Skeletal muscle cell (primary cell): Measurements from ENCODE around the gene FAM131A.
A peak's percentile ranks its signal among the peaks of the same experiment; 100 is the strongest.
"Not testable (repeated sequence)": the region's sequence is repeated elsewhere in the genome, so short reads cannot be mapped to it uniquely, and the experiment has no call there.

Source experiments
- DNase-seq: peaks from one replicate; pipeline ENCODE4 v3.0.0-alpha.2; 2010; ENCODE audit warnings: low read depth
- H3K4me3 ChIP-seq: 2 replicates; pipeline ENCODE4 v1.5.1; 2011; ENCODE audit warnings: low read depth, mild to moderate bottlenecking, control low read depth, low read length, moderate library complexity

FAM131A gene

DNA sequence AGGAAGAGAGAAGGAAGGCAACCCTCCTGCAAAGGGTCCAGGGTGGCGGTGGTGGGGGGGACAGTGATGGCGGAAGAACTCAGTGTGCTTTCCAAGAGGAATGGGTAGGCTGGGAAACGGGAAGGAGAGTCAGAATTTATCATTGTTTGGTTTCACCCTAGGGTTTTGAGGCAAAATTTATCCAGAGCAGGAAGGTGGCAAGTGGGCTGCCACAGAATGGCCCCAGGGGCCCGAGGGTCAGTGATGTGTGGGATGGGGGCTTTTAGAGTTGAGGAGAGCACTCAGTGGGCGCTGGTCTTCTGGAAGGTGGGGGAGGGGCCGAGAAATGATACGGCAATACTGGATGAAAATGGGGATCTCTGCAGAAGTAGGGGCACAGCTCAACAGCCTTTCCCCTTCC is 581 bp downstream of the FAM131A start:
- H3K4me3 ChIP-seq = peak overlapping the region; percentile 67
- DNase-seq = no peak

GRCh38 chr3:184338511-184338945 is 1.1 kb downstream of the FAM131A start:
- H3K4me3 ChIP-seq = peak overlapping the region; percentile 67
- DNase-seq = peak; percentile 82

DNA sequence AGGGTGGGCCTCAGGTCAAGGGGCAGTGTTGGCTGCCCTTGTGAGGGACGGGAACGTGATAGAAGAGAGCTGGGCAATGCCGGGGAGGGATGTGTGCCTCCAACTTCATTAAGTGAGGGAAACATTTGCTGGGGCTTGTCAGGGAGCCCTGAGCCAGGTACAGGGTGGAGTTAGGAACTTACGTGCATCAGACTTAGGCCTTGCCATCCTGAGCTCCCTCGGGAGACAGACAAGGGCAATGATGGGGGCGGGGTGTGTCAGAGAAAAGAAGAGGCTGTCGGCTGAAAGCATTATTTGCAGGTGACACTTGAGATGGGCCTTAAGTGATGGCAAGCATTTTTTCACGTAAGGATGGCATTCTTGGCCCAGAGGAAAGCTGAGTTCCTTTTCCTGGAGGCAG is 1.6 kb downstream of the FAM131A start:
- DNase-seq = no peak
- H3K4me3 ChIP-seq = peak overlapping the region; percentile 67

GRCh38 chr3:184339451-184340135 is 2.2 kb downstream of the FAM131A start:
- peak overlapping the region; percentile 67 for H3K4me3 ChIP-seq
- not testable (repeated sequence) for DNase-seq

DNA sequence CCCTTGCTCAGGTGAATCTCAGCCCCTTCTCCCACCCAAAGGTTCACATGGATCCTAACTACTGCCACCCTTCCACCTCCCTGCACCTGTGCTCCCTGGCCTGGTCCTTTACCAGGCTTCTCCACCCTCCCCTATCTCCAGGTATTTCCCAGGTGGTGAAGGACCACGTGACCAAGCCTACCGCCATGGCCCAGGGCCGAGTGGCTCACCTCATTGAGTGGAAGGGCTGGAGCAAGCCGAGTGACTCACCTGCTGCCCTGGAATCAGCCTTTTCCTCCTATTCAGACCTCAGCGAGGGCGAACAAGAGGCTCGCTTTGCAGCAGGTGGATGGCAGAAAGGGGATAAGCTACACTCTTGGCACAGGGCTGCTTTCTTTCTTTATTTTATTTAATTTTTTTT is 4.5 kb downstream of the FAM131A start:
- H3K4me3 ChIP-seq = no peak overlapping the region
- no peak for DNase-seq

GRCh38 chr3:184343200-184343876 is 5.9 kb downstream of the FAM131A start:
- H3K4me3 ChIP-seq = no peak overlapping the region
- DNase-seq = no peak

- no peak for DNase-seq
- no peak overlapping the region for H3K4me3 ChIP-seq
Observed at GRCh38 chr3:184344579-184345316, 7.3 kb downstream of the FAM131A start.

DNA sequence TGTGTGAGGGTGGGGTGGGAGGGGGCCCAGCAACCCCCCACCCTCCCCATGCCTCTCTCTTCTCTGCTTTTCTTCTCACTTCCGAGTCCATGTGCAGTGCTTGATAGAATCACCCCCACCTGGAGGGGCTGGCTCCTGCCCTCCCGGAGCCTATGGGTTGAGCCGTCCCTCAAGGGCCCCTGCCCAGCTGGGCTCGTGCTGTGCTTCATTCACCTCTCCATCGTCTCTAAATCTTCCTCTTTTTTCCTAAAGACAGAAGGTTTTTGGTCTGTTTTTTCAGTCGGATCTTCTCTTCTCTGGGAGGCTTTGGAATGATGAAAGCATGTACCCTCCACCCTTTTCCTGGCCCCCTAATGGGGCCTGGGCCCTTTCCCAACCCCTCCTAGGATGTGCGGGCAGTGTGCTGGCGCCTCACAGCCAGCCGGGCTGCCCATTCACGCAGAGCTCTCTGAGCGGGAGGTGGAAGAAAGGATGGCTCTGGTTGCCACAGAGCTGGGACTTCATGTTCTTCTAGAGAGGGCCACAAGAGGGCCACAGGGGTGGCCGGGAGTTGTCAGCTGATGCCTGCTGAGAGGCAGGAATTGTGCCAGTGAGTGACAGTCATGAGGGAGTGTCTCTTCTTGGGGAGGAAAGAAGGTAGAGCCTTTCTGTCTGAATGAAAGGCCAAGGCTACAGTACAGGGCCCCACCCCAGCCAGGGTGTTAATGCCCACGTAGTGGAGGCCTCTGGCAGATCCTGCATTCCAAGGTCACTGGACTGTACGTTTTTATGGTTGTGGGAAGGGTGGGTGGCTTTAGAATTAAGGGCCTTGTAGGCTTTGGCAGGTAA is 8.1 kb downstream of the FAM131A start:
- DNase-seq = no peak
- no peak overlapping the region for H3K4me3 ChIP-seq

GRCh38 chr3:184346480-184347190 is 9.2 kb downstream of the FAM131A start:
- H3K4me3 ChIP-seq = no peak overlapping the region
- no peak for DNase-seq

GRCh38 chr3:184347321-184348056 is 10.1 kb downstream of the FAM131A start:
- H3K4me3 ChIP-seq = no peak overlapping the region

DNA sequence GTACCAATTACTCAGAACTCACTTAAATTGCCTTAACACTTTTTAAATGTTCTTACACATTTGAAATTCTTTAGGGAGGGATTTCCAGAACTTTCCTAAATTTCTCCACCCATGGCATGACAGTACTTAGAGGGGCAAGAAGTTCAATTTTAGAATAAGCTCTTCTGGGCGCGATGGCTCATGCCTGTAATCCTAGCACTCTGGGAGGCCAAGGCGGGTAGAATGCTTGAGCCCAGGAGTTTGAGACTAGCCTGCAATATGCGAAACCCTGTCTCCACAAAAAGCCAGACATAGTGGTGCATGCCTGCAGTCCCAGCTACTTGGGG is 10.6 kb downstream of the FAM131A start:
- H3K4me3 ChIP-seq = no peak overlapping the region
- DNase-seq = no peak

More at GRCh38 chr3:184347321-184348056, 10.1 kb downstream of the FAM131A start:
- no peak for DNase-seq

GRCh38 chr3:184349563-184350470 is 12.4 kb downstream of the FAM131A start:
- DNase-seq = no peak
- no peak overlapping the region for H3K4me3 ChIP-seq

DNA sequence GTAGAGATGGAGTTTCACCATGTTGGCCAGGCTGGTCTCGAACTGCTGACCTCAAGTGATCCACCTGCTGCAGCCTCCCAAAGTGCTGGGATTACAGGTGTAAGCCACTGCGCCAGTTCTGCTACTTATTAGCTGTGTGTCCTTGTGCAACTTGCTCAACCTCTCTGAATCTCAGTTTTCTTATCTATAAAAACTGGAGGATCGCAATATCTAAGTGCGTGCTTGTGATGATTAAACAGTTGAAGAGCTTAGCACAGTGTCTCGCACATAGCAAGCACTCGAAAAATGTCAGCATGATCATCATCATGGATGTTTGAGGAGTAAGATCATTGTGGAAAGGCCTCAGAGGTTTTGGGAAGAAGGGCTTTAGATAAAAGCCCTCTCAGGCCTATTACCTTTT is 13.2 kb downstream of the FAM131A start:
- H3K4me3 ChIP-seq = no peak overlapping the region
- no peak for DNase-seq

DNA sequence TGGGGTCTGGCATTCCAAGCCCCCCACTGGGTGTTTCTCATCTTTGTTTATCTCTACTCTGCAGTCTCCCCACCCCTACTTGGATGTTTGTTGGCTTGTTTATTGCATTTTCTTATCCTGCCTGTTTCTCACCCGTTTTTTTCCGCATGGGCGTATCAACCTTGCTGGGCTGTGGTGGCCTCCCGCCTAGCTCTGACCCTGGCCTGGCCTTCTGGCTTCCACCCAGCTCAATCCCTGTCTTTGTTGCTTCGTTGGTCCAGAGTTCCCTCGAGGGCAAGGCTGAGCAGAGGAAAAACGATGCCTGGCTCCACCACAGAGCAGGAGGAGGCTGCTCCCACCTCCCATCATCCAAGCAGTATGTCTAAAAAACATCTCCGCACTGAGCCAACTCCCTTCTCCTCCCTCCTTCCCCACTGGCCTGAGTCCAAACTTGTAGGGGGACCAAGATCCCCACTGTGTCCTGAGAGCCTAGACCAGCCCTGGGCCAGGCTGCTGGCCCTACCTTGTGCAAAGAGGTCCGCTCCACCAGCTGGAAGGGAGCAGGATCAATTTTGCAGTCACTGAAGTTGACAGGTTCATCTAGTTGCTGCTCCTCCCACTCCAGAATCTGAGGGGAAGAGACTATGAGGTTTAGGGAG is 14.2 kb downstream of the FAM131A start:
- H3K4me3 ChIP-seq = no peak overlapping the region
- no peak for DNase-seq

GRCh38 chr3:184352149-184352785 is 14.9 kb downstream of the FAM131A start:
- DNase-seq = no peak
- H3K4me3 ChIP-seq = no peak overlapping the region

- H3K4me3 ChIP-seq = no peak overlapping the region
- no peak for DNase-seq
Observed at GRCh38 chr3:184352897-184353545, 15.6 kb downstream of the FAM131A start.
